ENCODE results near the gene TSPAN7.

GRCh38 chrX:38575888-38576287 lies 14.5 kb downstream of the TSPAN7 start:
- TF ChIP-seq CTCF (conservative IDR thresholded peaks at IDR 0.05; ENCODE audit: low read length) (no peak), EZH2phosphoT487 (IDR thresholded peaks at IDR 0.05; ENCODE audit: borderline replicate concordance) (no peak)
